HL-60/S4 (cell line): Measurements from ENCODE around the gene TLK1.

Source experiments
- in situ Hi-C: fragments of 300-500 bp; cut with MboI; formaldehyde crosslinking; loops from 2 replicates; pipeline ENCODE4 v1.14.3; 2022; ENCODE audit warnings: low sequenced_read_pairs

The TLK1 gene

GRCh38 chr2:170969872-170970496 is 190.7 kb downstream of the TLK1 start:
- in situ Hi-C loops: loop anchor here (10.0 kb wide), 1 partner anchor 445 kb away; no protein-coding TSS in a partner anchor

GRCh38 chr2:170969030-170969429 is 191.7 kb downstream of the TLK1 start:
- in situ Hi-C loops: no loop called here

- in situ Hi-C loops: no loop called here
Measured at GRCh38 chr2:170968205-170969003, 192.3 kb downstream of the TLK1 start.

- in situ Hi-C loops: no loop called here
Measured at GRCh38 chr2:170967553-170967952, 193.1 kb downstream of the TLK1 start.

GRCh38 chr2:170966648-170967396 is 193.9 kb downstream of the TLK1 start:
- in situ Hi-C loops: no loop called here

GRCh38 chr2:170965446-170966225 is 195.1 kb downstream of the TLK1 start:
- in situ Hi-C loops: no loop called here

GRCh38 chr2:170963386-170963785 is 197.3 kb downstream of the TLK1 start:
- in situ Hi-C loops: no loop called here

- in situ Hi-C loops: no loop called here
Measured at GRCh38 chr2:170953941-170954340, 206.8 kb downstream of the TLK1 start.

- in situ Hi-C loops: no loop called here
Measured at GRCh38 chr2:170950221-170950761, 210.4 kb downstream of the TLK1 start.

- in situ Hi-C loops: no loop called here
Measured at GRCh38 chr2:170949415-170949814, 211.3 kb downstream of the TLK1 start.

- in situ Hi-C loops: no loop called here
Measured at GRCh38 chr2:170944545-170944944, 216.1 kb downstream of the TLK1 start.

GRCh38 chr2:170943596-170943995 is 217.1 kb downstream of the TLK1 start:
- in situ Hi-C loops: no loop called here

GRCh38 chr2:170943041-170943440 is 217.7 kb downstream of the TLK1 start:
- in situ Hi-C loops: no loop called here

GRCh38 chr2:170942615-170943014 is 218.1 kb downstream of the TLK1 start:
- in situ Hi-C loops: no loop called here
